Left ventricle myocardium inferior (tissue), 1 donor: Measurements from ENCODE around the gene ARHGEF16. TPM values are rescaled to one million over a fixed set of nuclear protein-coding genes. Genes with fewer than 3 reads are reported as not detected.

ENCODE experiments used
- DNase-seq: peaks from one replicate; pipeline ENCODE4 v3.0.0-alpha.2; 2020
- H3K27ac ChIP-seq: fragments of 200-600 bp; replicated peaks from 2 replicates; pipeline ENCODE4 v1.8.0; 2021
- H3K27me3 ChIP-seq: fragments of 200-600 bp; 2 replicates; pipeline ENCODE4 v1.8.0; 2021; ENCODE audit warnings: low read depth
- H3K36me3 ChIP-seq: fragments of 200-600 bp; 2 replicates; pipeline ENCODE4 v1.8.0; 2021
- H3K4me1 ChIP-seq: fragments of 200-600 bp; 2 replicates; pipeline ENCODE4 v1.8.0; 2021
- H3K4me3 ChIP-seq: fragments of 200-600 bp; 2 replicates; pipeline ENCODE4 v1.8.0; 2021; ENCODE audit warnings: mild to moderate bottlenecking, moderate library complexity
- H3K9me3 ChIP-seq: fragments of 200-600 bp; replicated peaks from 2 replicates; pipeline ENCODE4 v1.8.0; 2021
- CTCF ChIP-seq: fragments of 200-600 bp; IDR thresholded peaks from 2 replicates; pipeline ENCODE4 v1.8.0; 2021; ENCODE audit warnings: antibody characterized with exemption, mild to moderate bottlenecking, borderline replicate concordance
- intact Hi-C: fragments of 100-400 bp; cut with micrococcal nuclease; formaldehyde crosslinking; loops from one replicate; pipeline ENCODE4 v1.11.0; 2022
- total RNA-seq: library from RNA; stranded (reverse); fragmentation: NEBNext Ultra II Directional; extraction: Animal tissue kit (Norgen Biotek cat#: 25700); gene quantifications from one replicate; pipeline ENCODE4 v1.2.1, GENCODE V29; 2021
- donor health status: DM: no; HTN: yes; CAD: no; lungs with severe emphysema.

Gene ARHGEF16
- total RNA-seq, 1 donor from 2014 or later: 0.52 TPM

GRCh38 chr1:3495776-3496745 lies 41.6 kb downstream of the ARHGEF16 start:
- intact Hi-C loops: no loop called here
- no peak overlapping the region for H3K4me3 ChIP-seq
- DNase-seq: no peak
- no peak overlapping the region for H3K27ac ChIP-seq
- H3K36me3 ChIP-seq: no peaks in the 10 kb centered on the region
- no peak for TF ChIP-seq CTCF
- peaks cover under 1% of the 10 kb centered on the region for H3K4me1 ChIP-seq
- no peaks in the 10 kb centered on the region for H3K27me3 ChIP-seq
- no peaks in the 10 kb centered on the region for H3K9me3 ChIP-seq

GRCh38 chr1:3496916-3497315 lies 42.5 kb downstream of the ARHGEF16 start:
- Histone ChIP-seq H3K36me3 (no peaks in the 10 kb centered on the region), H3K27me3 (no peaks in the 10 kb centered on the region), H3K4me1 (no peaks in the 10 kb centered on the region), H3K27ac (no peak overlapping the region), H3K4me3 (no peak overlapping the region), H3K9me3 (no peaks in the 10 kb centered on the region)
- no peak for TF ChIP-seq CTCF
- intact Hi-C loops: no loop called here
- no peak for DNase-seq

- H3K9me3 ChIP-seq: no peaks in the 10 kb centered on the region
- no peaks in the 10 kb centered on the region for H3K4me1 ChIP-seq
- DNase-seq: no peak
- no peak for TF ChIP-seq CTCF
- H3K27ac ChIP-seq: no peak overlapping the region
- intact Hi-C loops: no loop called here
- no peak overlapping the region for H3K4me3 ChIP-seq
- H3K36me3 ChIP-seq: no peaks in the 10 kb centered on the region
- H3K27me3 ChIP-seq: no peaks in the 10 kb centered on the region
Observed at GRCh38 chr1:3497521-3497920, 43.1 kb downstream of the ARHGEF16 start.

- DNase-seq: no peak
- no peaks in the 10 kb centered on the region for H3K36me3 ChIP-seq
- intact Hi-C loops: no loop called here
- H3K27me3 ChIP-seq: no peaks in the 10 kb centered on the region
- H3K27ac ChIP-seq: no peak overlapping the region
- H3K4me1 ChIP-seq: no peaks in the 10 kb centered on the region
- no peak for TF ChIP-seq CTCF
- no peaks in the 10 kb centered on the region for H3K9me3 ChIP-seq
- H3K4me3 ChIP-seq: no peak overlapping the region
Observed at GRCh38 chr1:3498246-3498930, 43.9 kb downstream of the ARHGEF16 start.

GRCh38 chr1:3498986-3499385 lies 44.5 kb downstream of the ARHGEF16 start:
- TF ChIP-seq CTCF: no peak
- no peaks in the 10 kb centered on the region for H3K36me3 ChIP-seq
- DNase-seq: no peak
- H3K27me3 ChIP-seq: no peaks in the 10 kb centered on the region
- H3K4me3 ChIP-seq: no peak overlapping the region
- H3K9me3 ChIP-seq: no peaks in the 10 kb centered on the region
- no peak overlapping the region for H3K27ac ChIP-seq
- intact Hi-C loops: no loop called here
- no peaks in the 10 kb centered on the region for H3K4me1 ChIP-seq
